ENCODE measurements around the gene RYK.

DNA sequence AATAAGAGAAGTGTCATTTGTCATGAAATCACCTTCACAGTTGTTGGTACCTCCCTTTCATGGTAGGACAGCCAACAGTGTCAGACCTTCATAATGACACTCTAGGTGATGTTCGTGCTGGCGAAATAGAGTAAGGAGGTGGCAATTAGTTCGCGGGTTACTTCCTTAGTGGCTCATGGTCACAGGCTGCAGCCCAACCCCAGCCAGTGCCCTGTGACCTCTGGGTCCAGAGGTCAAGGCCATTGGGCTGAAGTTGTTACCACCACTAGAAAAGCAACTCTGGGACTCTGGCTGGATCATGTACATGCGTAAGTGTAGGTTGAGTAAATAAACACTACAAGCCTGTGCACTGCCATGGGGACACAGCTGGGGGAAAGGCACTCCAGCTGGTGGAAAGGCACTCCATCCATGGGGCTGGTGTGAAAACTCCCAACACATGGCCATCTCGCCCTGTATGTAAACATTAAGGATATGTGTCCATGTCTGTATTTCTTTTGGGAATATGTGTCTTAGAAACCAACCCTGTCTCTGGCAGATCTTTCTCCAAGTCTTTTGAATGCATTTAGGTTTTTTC is 106.7 kb downstream of the RYK start:
- no peak for TF ChIP-seq NFYB (CRISPR knock-in tag; conservative IDR thresholded peaks at IDR 0.05; ENCODE audit: low read depth)
- TF ChIP-seq, protein P1, sequence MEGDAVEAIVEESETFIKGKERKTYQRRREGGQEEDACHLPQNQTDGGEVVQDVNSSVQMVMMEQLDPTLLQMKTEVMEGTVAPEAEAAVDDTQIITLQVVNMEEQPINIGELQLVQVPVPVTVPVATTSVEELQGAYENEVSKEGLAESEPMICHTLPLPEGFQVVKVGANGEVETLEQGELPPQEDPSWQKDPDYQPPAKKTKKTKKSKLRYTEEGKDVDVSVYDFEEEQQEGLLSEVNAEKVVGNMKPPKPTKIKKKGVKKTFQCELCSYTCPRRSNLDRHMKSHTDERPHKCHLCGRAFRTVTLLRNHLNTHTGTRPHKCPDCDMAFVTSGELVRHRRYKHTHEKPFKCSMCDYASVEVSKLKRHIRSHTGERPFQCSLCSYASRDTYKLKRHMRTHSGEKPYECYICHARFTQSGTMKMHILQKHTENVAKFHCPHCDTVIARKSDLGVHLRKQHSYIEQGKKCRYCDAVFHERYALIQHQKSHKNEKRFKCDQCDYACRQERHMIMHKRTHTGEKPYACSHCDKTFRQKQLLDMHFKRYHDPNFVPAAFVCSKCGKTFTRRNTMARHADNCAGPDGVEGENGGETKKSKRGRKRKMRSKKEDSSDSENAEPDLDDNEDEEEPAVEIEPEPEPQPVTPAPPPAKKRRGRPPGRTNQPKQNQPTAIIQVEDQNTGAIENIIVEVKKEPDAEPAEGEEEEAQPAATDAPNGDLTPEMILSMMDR (IDR thresholded peaks at IDR 0.05) = no peak
- TF ChIP-seq ELF4 (CRISPR knock-in tag; IDR thresholded peaks at IDR 0.05; ENCODE audit: low read depth) = no peak
- TF ChIP-seq ZNF423 (CRISPR knock-in tag; IDR thresholded peaks at IDR 0.05) = no peak
- TF ChIP-seq, protein P2, sequence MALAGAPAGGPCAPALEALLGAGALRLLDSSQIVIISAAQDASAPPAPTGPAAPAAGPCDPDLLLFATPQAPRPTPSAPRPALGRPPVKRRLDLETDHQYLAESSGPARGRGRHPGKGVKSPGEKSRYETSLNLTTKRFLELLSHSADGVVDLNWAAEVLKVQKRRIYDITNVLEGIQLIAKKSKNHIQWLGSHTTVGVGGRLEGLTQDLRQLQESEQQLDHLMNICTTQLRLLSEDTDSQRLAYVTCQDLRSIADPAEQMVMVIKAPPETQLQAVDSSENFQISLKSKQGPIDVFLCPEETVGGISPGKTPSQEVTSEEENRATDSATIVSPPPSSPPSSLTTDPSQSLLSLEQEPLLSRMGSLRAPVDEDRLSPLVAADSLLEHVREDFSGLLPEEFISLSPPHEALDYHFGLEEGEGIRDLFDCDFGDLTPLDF (CRISPR knock-in tag; IDR thresholded peaks at IDR 0.05) = no peak
- TF ChIP-seq NR2C2 (CRISPR knock-in tag; IDR thresholded peaks at IDR 0.05) = no peak
